Measurements from ENCODE around the gene STARD7.
"Not testable (repeated sequence)": the region's sequence is repeated elsewhere in the genome, so short reads cannot be mapped to it uniquely, and the experiment has no call there.

Gene STARD7

GRCh38 chr2:96148410-96149217 lies 60.0 kb downstream of the STARD7 start:
- peak; percentile 96 for DNase-seq (ENCODE audit: low read depth, low spot score)

DNA sequence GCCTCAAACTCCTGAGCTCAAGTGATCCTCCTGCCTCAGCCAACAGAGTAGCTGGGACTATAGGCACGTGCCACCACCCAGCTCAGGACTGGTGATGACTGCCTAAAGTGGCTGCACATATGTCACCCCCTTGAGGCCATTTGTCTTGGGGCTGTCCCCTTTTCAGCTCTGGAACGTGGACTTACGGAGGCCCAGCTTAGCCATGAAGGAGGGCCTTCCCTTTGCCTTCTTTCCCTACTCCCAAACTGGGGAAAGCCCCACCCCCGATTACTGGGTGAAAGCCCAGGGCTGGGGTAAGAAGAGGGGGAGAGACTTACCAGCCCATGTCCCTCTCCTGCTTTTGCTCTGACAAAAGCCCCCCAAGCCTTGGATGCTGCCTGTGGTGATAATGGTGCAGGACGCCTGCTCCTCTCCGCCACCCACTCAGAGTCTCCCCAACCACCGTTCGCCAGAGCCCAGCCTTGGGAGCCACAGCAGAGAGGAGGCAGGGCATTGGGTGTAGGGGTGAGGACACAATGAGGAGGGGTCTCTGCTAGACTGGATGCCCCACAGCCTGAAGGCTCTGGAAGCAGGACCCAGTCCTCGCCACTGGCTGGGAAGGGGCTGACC lies 60.9 kb downstream of the STARD7 start:
- peak; percentile 24 for DNase-seq (ENCODE audit: low read depth, low spot score)

DNA sequence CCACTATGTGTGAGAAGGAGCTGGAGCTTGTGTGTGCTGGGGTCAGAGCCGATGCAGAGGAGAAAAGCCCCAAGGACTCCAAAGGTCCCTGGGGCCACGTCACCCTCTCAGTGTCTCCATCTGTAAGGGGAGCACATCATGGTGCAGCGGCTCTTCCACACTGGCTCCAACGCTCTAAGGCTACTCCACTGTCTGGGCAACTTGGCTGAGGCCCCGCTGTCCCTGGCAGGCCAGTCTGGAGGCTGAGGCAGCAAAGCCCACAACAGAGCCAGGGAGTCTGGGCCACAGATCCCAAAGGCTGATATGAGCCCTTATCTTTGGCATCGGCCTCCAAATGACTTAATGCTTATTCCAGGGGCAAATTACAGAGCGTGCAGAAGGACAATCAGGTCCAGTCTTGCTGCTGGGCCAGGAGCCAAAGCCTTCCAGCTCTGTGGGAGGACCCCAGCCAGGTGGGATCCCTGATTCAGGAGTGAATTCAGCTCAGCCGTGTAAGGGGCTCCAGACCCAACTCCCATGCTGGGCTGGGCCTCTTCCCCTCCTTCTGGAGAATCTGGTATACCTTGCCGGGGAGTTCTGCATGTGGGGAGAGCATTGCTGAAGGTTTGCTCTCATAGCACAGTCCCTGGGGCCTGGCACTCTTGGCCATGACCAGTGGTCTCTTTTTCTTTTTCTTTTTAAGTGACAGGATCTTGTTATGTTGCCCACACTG lies 61.6 kb downstream of the STARD7 start:
- DNase-seq (ENCODE audit: low read depth, low spot score): peak; percentile 83

- DNase-seq (ENCODE audit: low read depth, low spot score): peak; percentile 26
These were observed 62.3 kb downstream of the STARD7 start for GRCh38 chr2:96146153-96146880.

- DNase-seq (ENCODE audit: low read depth, low spot score): no peak
These were observed 62.8 kb downstream of the STARD7 start for GRCh38 chr2:96145848-96146152.

- DNase-seq (ENCODE audit: low read depth, low spot score): peak; percentile 85
These were observed 63.4 kb downstream of the STARD7 start, which contains the start of gene DUSP2 for GRCh38 chr2:96145036-96145847. DUSP2 (minus strand) TSS chr2:96145440; CDS start chr2:96145354, 86 bp downstream.

GRCh38 chr2:96144481-96145035 lies 64.1 kb downstream of the STARD7 start:
- DNase-seq (ENCODE audit: low read depth, low spot score): no peak

- DNase-seq (ENCODE audit: low read depth, low spot score): no peak
These were observed 64.7 kb downstream of the STARD7 start for GRCh38 chr2:96143848-96144480.

DNA sequence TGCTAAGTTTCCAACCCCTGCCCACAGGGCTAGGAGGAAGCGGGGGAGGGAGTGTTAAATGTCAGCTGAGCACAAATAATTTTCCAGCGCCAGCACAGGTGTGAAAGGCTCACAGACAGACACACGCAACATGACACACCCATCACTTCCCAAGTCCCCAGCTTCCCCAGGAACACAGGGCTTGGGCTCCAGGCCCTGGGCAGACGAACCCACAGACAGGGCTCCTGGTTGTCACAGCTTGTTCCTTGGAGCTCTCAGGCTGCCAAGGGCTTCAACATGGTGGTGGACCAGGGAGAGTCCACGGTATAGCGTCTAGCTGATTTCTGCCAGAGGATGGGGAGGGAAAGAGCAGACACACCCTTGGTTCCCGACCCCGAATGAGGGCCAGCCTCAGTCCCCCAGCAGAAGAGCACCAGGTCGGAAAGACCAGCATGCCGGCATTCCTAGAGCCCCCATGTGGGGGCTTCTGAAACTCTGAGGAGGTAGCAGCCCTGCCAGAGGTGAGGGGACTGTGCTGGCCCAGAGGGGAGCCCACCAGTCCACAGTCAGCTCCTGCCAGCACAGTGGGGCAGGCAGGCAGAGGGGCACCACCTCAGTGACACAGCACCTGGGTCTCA lies 65.3 kb downstream of the STARD7 start:
- DNase-seq (ENCODE audit: low read depth, low spot score): no peak

DNA sequence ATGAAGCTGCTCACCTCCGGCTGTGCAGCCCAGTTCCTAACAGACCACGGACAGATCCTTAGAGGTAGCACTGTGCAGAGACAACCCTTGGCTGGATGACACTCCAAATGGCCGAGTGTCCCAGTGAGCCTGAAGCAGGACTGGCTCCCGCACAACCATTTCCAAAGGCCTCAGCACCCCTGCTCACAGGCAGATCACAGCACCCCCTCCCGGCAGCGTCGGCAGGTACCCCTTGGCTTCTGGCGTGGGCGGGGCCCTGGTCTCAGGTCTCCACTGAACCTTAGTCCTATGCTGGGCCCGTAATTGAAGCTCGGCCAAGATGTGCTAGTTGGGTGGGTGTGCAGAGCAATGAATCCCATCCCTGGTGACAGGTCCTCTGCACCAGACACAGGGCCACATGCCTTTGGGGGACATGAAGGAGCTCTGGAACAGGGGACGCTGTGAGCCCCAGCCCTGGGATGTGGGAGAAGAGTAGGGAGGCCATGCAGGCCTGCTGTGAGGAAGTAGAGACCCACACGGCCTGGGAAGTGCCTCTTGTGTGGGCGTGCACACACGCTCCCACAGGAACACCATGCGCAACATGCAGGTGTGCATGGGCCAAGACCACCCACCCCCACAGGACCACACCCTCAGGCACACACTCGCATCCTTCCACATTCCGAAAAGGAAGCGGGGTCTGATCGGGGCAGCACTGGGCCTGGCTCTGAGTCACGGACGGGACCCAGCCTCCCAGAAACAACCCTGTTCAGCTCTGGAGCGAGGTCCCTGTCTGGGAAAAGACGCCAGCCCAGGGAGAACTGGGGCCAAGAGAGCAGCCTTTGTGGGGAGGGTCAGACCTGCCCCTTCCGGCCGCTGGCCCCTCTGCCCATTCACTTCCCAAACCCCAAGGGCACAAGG lies 66.2 kb downstream of the STARD7 start:
- no peak for DNase-seq (ENCODE audit: low read depth, low spot score)

DNA sequence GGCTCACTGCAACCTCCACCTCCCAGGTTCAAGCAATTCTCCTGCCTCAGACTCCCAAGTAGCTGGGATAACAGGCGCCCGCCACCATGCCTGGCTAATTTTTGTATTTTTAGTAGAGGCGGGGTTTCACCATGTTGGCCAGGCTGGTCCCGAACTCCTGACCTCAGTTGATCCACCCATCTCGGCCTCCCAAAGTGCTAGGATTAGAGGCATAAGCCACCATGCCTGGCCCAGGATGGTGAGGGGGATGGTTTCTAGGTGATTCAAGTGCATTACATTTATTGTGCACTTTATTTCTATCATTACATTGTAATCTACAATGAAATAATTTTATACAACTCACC lies 67.0 kb downstream of the STARD7 start:
- not testable (repeated sequence) for DNase-seq (ENCODE audit: low read depth, low spot score)

GRCh38 chr2:96140941-96141623 lies 67.5 kb downstream of the STARD7 start:
- DNase-seq (ENCODE audit: low read depth, low spot score): no peak

GRCh38 chr2:96139181-96139758 lies 69.4 kb downstream of the STARD7 start:
- DNase-seq (ENCODE audit: low read depth, low spot score): no peak

GRCh38 chr2:96138179-96139145 lies 70.2 kb downstream of the STARD7 start, which contains the start of gene ASTL:
ASTL (minus strand) TSS chr2:96138502; CDS start chr2:96138436, 66 bp downstream.
- DNase-seq (ENCODE audit: low read depth, low spot score): peak; percentile 69

- DNase-seq (ENCODE audit: low read depth, low spot score): no peak
These were observed 71.1 kb downstream of the STARD7 start for GRCh38 chr2:96137321-96138178.
